OCI-LY1 (cell line): Measurements from ENCODE around the gene SLC6A3.

Experiments
- H2AFZ ChIP-seq: fragments of 200-600 bp; sonication (generic), shearing (Covaris generic); 2 replicates; pipeline ENCODE4 v1.6.0; 2014; ENCODE audit warnings: antibody characterized with exemption, mild to moderate bottlenecking, low read length
- H3F3A ChIP-seq: fragments of 200-600 bp; sonication (generic), shearing (Covaris generic); 2 replicates; pipeline ENCODE4 v1.6.0; 2014; ENCODE audit warnings: mild to moderate bottlenecking, antibody characterized with exemption, low read length, moderate library complexity; ENCODE audit not compliant: insufficient read depth
- H3K27ac ChIP-seq: fragments of 200-600 bp; sonication (generic); 2 replicates; pipeline ENCODE4 v1.5.1; 2014; ENCODE audit warnings: low read length, mixed run types, mild to moderate bottlenecking, low read depth; ENCODE audit not compliant: poor library complexity, severe bottlenecking
- H3K27me3 ChIP-seq: fragments of 200-600 bp; sonication (generic); 2 replicates; pipeline ENCODE4 v1.6.0; 2014; ENCODE audit warnings: antibody characterized with exemption, mild to moderate bottlenecking, low read length, moderate library complexity; ENCODE audit not compliant: insufficient read depth
- H3K36me3 ChIP-seq: fragments of 200-600 bp; sonication (generic); 2 replicates; pipeline ENCODE4 v1.6.1; 2014; ENCODE audit warnings: mild to moderate bottlenecking, antibody characterized with exemption, low read length, moderate library complexity, mixed read lengths; ENCODE audit not compliant: insufficient read depth
- H3K4me1 ChIP-seq: fragments of 200-600 bp; sonication (generic); 2 replicates; pipeline ENCODE4 v1.5.1; 2014; ENCODE audit warnings: mild to moderate bottlenecking, low read length, moderate library complexity; ENCODE audit not compliant: insufficient read depth, severe bottlenecking
- H3K4me2 ChIP-seq: fragments of 200-600 bp; sonication (generic), shearing (Covaris generic); 2 replicates; pipeline ENCODE4 v1.6.1; 2014; ENCODE audit warnings: low read length
- H3K4me3 ChIP-seq: fragments of 200-600 bp; sonication (generic); 2 replicates; pipeline ENCODE4 v1.5.1; 2014; ENCODE audit warnings: low read length, low read depth, mild to moderate bottlenecking, mixed read lengths; ENCODE audit not compliant: poor library complexity, severe bottlenecking
- H3K79me2 ChIP-seq: fragments of 200-600 bp; shearing (Covaris generic); 2 replicates; pipeline ENCODE4 v1.6.1; 2016; ENCODE audit warnings: mixed run types, low read length, mixed read lengths; ENCODE audit not compliant: insufficient read depth
- H3K9ac ChIP-seq: fragments of 200-600 bp; sonication (generic), shearing (Covaris generic); 2 replicates; pipeline ENCODE4 v1.6.1; 2014; ENCODE audit warnings: mild to moderate bottlenecking, low read length, mixed read lengths
- H3K9me2 ChIP-seq: fragments of 200-600 bp; sonication (generic), shearing (Covaris generic); 2 replicates; pipeline ENCODE4 v1.6.1; 2014; ENCODE audit warnings: low read depth, mild to moderate bottlenecking, low read length, mixed read lengths
- H3K9me3 ChIP-seq: fragments of 200-600 bp; shearing (Covaris generic); 2 replicates; pipeline ENCODE4 v1.6.1; 2014; ENCODE audit warnings: low read length, mixed read lengths
- H4K20me1 ChIP-seq: fragments of 200-600 bp; sonication (generic), shearing (Covaris generic); 2 replicates; pipeline ENCODE4 v1.6.0; 2016; ENCODE audit warnings: mild to moderate bottlenecking, low read length; ENCODE audit not compliant: insufficient read depth
- EZH2 ChIP-seq: fragments of 200-600 bp; sonication (generic), shearing (Covaris generic); IDR thresholded peaks from 2 replicates; pipeline ENCODE4 v1.8.0; 2017; ENCODE audit warnings: borderline replicate concordance, mixed run types, mild to moderate bottlenecking, antibody characterized with exemption, low read length, moderate library complexity, mixed read lengths
- TF ChIP-seq, protein P1 (sequence below): fragments of 200-600 bp; sonication (generic), shearing (Covaris generic); IDR thresholded peaks from 2 replicates; pipeline ENCODE4 v1.5.1; 2017; ENCODE audit warnings: mild to moderate bottlenecking, antibody characterized with exemption, low read length, moderate library complexity, mixed read lengths

SLC6A3 gene

DNA sequence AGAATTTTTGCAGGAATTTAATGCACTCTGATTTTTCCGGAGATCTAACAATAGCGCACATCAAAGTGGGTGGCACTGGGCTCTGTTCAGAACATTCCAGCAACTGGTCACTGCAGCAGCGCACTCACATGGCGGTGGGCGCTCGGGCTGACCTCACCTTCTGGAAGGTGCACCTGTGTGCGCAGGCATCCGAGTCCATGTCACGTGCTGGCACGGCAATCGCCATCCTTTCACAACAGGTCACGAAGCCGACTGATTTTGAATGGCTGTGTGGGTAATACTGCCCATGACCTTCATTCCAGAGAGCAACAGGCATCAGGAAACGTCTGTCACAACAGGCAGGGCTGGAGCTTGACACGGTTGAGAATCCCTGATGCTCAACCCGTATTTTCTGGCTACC, 81.7 kb downstream of the SLC6A3 start:
- Histone ChIP-seq H3K36me3 (no peaks in the 10 kb centered on the region; the same call in 1 of the 2 replicates), H3K9ac (no peak overlapping the region), H2AFZ (no peak overlapping the region), H3F3A (no peaks in the 10 kb centered on the region; the same call in 1 of the 2 replicates), H3K9me3 (0 out of 2 replicates have a peak, but pooled peaks cover 4% of the 10 kb centered on the region), H3K4me1 (peaks cover 14% of the 10 kb centered on the region), H3K4me2 (no peak overlapping the region), H4K20me1 (no peaks in the 10 kb centered on the region), H3K79me2 (no peaks in the 10 kb centered on the region), H3K27ac (no peak overlapping the region), H3K9me2 (no peaks in the 10 kb centered on the region), H3K27me3 (peaks cover 37% of the 10 kb centered on the region), H3K4me3 (no peak overlapping the region)
- no peak for TF ChIP-seq EZH2

DNA sequence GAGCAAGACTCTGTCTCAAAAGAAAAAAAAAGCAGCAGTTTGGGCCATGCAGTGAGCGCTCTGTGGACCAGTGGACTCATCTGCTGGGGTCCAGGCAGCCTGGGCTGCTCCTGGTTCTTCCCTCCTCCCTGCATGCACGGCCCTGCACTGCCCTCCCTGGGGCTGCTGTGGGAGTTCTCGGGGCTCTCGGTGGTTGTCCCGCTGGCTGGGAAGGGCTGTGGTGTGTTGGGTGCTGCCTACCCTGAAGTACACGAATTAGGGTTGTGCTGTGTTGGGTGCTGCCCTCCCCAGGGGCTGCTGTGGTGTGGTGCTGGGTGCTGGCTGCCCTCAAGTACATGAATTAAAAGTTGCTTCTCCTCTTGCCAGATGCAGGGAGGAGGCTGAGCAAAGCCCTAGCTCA, 82.1 kb downstream of the SLC6A3 start:
- Histone ChIP-seq H3K4me1 (peaks cover 14% of the 10 kb centered on the region), H3K27ac (no peak overlapping the region), H3K9me2 (no peaks in the 10 kb centered on the region), H3K36me3 (no peaks in the 10 kb centered on the region; the same call in 1 of the 2 replicates), H3K9ac (no peak overlapping the region), H3K9me3 (0 out of 2 replicates have a peak, but pooled peaks cover 4% of the 10 kb centered on the region), H3F3A (no peaks in the 10 kb centered on the region; the same call in 1 of the 2 replicates), H2AFZ (no peak overlapping the region), H3K79me2 (no peaks in the 10 kb centered on the region), H3K4me2 (no peak overlapping the region), H4K20me1 (no peaks in the 10 kb centered on the region), H3K27me3 (peaks cover 33% of the 10 kb centered on the region), H3K4me3 (no peak overlapping the region)
- no peak for TF ChIP-seq EZH2
- TF ChIP-seq, protein P1, sequence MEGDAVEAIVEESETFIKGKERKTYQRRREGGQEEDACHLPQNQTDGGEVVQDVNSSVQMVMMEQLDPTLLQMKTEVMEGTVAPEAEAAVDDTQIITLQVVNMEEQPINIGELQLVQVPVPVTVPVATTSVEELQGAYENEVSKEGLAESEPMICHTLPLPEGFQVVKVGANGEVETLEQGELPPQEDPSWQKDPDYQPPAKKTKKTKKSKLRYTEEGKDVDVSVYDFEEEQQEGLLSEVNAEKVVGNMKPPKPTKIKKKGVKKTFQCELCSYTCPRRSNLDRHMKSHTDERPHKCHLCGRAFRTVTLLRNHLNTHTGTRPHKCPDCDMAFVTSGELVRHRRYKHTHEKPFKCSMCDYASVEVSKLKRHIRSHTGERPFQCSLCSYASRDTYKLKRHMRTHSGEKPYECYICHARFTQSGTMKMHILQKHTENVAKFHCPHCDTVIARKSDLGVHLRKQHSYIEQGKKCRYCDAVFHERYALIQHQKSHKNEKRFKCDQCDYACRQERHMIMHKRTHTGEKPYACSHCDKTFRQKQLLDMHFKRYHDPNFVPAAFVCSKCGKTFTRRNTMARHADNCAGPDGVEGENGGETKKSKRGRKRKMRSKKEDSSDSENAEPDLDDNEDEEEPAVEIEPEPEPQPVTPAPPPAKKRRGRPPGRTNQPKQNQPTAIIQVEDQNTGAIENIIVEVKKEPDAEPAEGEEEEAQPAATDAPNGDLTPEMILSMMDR: no peak

DNA sequence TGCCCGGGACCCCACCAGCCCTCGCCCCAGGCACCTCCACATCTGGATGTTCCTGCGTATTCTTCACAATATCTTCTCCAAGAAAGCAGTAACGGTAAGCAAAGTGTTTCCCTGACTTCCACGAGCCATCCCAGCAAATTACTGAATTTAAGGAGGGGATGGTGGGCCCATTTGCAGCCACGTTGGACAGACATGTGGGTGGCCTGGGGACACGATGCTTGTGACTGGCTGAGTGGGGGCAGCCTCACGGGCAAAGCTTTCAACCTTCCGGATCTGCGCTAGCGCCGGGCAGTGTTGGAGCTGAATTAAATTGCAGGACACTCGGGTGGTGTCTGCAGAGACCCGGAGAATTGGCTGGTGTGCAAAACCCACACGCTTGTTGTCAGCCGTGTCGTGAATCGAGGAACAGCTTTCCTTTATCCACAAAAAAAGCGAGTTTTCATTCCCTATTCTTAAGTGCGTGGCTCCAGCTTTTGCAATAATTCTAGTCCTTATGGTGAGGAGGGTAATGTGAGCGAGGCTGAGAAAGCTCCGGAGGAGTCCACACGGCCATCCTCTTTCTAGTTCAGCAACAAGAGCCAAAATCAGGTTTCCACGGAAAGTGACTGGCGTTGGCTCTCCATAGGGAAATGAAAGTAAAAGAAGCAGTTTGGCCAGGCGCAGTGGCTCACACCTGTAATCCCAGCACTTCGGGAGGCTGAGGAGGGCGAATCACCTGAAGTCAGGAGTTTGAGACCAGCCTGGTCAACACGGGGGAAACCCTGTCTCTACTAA, 82.8 kb downstream of the SLC6A3 start:
- no peak overlapping the region for H3K4me3 ChIP-seq
- no peaks in the 10 kb centered on the region for H4K20me1 ChIP-seq
- H3K27me3 ChIP-seq: peaks cover 30% of the 10 kb centered on the region
- no peak overlapping the region for H2AFZ ChIP-seq
- H3K9me2 ChIP-seq: no peaks in the 10 kb centered on the region
- H3K4me1 ChIP-seq: peaks cover 14% of the 10 kb centered on the region
- H3K36me3 ChIP-seq: no peaks in the 10 kb centered on the region; the same call in 1 of the 2 replicates
- 0 out of 2 replicates have a peak, but pooled peaks cover 4% of the 10 kb centered on the region for H3K9me3 ChIP-seq
- TF ChIP-seq EZH2: no peak
- TF ChIP-seq, protein P1: no peak
- H3K79me2 ChIP-seq: no peaks in the 10 kb centered on the region
- no peaks in the 10 kb centered on the region; the same call in 1 of the 2 replicates for H3F3A ChIP-seq
- H3K4me2 ChIP-seq: no peak overlapping the region
- no peak overlapping the region for H3K27ac ChIP-seq
- no peak overlapping the region for H3K9ac ChIP-seq
